Stimulated activated CD4-positive, alpha-beta T cell treated with anti-CD3 and anti-CD28 coated beads, Interleukin-12 subunit alpha, Interleukin-12 subunit beta, amount 100 ng/mL, for 48 hours (primary cell): Measurements from ENCODE around the gene GLRX.
A peak's percentile ranks its signal among the peaks of the same experiment; 100 is the strongest.

ENCODE experiments used
- DNase-seq, 3 donors: peaks; one replicate each; pipeline ENCODE4 v3.0.0-alpha.2; 2020; ENCODE audit warnings: low read depth in 2 of 3, low spot score in 1 of 3

The GLRX gene

DNA sequence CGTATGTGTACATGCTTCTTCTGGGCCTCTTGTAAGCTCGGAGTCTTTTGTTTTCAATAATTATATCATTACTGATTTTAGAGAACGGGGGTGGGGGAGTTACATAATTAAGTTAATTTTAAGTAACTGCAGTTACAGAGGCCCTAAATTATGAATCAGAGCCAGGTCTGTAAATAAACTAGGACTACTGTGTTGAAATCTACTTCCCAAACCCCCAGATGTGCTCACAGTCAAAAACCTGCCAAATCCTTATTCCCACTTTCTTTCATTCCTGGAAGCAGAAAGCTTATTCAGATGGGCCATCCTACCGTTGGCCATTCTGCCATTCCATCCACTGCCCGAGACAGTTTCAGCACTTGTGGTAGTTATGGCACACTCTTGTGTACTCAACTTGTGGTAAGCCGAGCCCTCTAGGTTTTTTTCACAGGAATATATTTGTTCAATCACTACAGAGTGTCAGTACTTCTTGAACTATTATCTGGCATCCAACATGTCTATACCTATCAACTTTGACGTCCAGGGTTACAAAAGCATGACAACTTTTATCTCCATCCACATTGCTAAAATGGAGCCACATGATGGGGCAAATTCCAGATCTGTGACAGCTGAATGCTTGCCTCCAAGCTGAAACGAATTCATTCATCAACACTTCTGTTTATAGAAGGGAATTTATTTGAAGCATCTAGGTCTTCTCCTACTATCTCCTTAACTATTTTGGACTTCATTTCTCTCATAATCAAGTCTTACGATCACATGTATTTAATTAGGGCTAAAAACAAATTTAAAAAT lies 37.8 kb downstream of the GLRX start:
- no peak for DNase-seq

DNA sequence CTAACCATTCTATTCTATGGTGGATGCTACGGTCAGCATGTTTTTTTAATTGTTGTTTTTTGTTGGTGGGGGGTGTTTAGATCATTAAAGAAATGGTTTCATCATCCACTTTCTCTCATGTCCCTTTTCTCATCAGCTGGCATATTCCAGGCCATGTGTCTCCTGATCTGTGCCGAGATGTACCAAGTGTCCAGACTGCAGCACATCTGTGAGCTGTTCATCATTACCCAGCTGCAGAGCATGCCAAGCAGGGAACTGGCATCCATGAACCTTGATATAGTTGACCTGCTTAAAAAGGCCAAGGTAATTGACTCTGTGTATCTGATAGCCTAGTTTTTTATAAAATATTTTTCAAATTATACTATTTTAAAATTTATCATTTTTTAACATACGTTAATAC lies 38.9 kb downstream of the GLRX start:
- no peak for DNase-seq

- DNase-seq = no peak
Measured at GRCh38 chr5:95782181-95782580, 40.3 kb downstream of the GLRX start.

DNA sequence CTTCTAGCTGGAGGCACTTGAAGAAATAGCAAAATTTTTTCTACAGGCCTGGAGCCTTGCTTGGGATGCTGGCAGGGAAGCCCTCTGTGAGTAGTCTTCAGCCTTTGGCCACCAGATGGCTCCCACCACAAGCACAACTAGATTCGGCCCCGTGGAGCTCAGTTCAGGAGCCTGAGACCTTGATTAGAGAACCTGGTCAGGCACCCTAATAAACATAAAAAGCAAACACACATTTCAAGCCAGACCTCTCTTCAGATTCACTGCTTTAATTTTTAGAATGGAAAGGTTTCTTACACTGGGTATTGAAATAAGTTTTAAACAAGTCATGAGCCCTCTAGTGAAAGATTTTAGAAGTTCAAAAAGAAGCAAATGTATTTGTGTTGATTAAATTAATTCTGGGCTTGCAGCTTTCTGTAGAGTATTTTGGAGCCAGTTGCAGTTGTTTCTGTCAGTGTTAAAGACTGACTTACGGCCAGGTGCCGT lies 41.4 kb downstream of the GLRX start:
- DNase-seq = peak; percentile 41 to 63 (median 56)

- no peak for DNase-seq
Measured at GRCh38 chr5:95780597-95780996, 41.9 kb downstream of the GLRX start.

- DNase-seq = no peak
Measured at GRCh38 chr5:95779611-95780010, 42.9 kb downstream of the GLRX start.

DNA sequence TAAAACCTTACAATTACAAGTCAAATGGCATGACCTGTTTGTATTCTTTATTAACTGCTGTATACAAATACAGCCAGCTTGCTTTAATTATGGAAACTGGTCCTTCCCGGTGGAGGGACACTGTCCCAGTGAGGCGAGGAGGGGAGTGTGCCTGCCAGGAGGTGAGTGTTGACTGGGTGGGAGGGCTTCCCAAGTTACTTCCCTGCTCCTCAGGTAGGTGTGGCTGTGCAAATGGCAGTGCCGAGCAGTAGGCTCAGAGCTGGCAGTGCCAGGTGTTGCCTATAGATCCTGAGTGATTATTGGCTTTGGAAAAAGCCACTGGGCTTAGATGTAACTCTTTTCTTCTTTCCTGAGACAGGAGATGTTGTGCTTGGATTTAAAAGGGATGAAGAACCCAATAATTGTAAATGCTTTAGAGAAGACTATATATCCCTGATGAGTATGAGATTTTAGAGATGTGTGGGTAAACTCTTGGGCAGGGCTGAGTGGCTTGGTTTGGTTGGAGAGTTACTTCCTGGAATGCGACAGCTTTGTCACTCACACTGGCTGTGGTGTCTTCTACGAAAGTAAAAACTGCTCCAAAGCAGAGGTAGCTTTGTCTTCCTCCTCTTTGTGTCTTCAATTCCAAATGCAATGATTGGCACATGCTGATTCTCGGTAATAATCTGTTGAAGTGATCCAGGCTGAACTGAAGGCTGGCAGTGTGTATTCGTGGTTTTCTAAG lies 43.7 kb downstream of the GLRX start:
- no peak for DNase-seq

- no peak for DNase-seq
Measured at GRCh38 chr5:95777441-95777840, 45.1 kb downstream of the GLRX start.

- no peak for DNase-seq
Measured at GRCh38 chr5:95773335-95774059, 49.0 kb downstream of the GLRX start.

DNA sequence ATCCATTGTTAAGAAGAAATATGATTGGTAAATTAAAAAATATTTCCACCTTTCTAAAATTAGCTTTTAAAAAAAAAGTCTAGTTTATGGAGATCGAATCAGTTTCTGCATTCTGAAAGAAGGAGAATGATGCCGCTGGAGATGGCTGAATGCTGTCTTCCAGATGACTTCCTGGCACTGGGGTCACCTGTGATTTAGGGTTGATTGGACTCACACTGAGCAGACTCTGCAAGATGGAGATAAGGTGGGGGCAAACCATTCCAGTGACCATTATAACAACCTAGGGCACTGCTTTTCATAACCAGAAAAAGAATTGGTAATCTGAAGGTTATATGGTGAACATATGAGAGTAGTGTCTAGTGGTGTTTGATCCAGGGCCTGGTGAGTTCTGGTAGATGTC lies 50.6 kb downstream of the GLRX start:
- DNase-seq = no peak

DNA sequence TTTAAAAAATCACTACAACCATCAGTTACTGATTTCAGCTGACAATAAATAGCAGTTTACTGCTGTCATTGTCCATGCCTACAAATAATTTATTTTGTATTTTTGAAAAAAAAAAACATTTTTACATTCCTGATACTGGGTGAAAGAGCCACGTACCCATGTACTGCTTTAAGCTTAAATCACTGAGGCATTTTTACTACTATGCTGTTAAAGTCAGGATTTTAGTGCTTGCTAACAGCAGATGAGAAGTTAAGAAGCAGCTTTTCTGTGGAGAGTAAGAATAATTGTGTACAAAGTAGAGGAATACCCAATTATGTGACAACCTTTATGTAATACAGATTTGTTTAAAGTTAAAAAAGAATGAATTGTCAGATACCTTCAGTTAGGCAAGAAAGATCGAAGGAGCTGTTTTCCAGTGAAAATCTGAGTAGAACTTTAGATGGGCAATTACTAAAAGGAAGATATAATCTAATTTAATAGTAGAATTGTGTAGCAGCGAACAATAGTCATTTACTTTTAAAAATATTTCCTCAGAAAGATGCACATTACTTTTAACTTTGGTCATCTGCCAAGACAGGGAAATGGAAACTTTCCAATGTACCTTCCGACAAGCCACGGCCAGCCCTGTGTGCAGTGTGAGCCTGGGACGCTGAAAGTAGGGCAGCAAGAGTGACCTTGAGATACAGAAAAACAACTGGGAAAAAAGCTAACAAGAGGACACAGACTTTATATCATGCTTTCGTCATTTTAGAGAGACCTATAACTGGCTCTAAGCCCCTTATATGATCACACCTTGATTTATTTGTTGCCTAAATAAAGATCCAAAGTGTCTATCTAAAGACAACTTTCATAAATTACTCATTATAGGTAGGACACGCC lies 51.5 kb downstream of the GLRX start:
- DNase-seq = no peak

DNA sequence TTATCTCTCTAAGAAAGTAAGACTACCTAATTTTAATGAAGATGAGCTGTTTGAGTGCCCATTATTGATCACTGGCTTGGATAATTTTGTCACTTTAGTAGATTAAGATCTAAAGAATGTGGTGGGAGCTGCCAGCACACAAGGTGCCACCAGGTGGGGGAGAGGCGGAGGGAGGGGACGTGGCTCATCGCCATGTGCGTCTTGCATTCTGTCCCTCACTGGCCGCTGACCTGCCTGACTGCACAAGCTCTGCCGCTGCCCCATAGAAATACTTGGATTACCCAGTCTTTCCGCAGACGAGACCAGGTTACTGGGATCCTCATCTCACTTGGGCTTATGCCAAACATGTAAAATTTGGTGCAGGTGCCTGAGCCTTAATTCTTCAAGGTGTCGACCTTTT lies 53.8 kb downstream of the GLRX start:
- DNase-seq = no peak

DNA sequence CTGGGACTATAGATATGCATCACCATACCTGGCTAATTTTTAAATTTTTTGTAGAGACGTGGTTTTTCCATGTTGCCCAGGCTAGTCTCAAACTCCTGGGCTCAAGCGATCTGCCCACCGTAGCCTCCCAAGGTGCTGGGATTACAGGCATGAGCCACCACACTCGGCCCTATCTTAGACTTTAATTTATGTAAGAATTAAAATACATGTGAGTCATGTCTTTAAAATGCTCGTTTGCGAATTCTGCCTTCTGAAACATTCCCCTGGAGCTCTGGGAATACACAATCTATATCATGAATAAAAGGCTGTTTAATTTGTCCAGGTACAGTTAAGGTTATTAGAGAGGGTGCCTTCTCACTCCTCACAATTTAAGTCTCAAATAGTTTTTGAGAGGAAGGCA lies 58.6 kb downstream of the GLRX start:
- DNase-seq = no peak
